PC-3 (cell line): Measurements from ENCODE around the gene IGF1. TPM values are rescaled to one million over a fixed set of nuclear protein-coding genes. Genes with fewer than 3 reads are reported as not detected.

Source experiments
- ATAC-seq: fragments of 200-7000 bp; cut with Tn5 transposase; 2 replicates; pipeline ENCODE4 v1.9.1; 2020; ENCODE audit warnings: mild to moderate bottlenecking, moderate library complexity
- BruUV-seq: library from RNA; stranded (reverse); fragments of 400-500 nt; replicated peaks from 2 replicates; lab custom pipeline; 2021; lab: Mats Ljungman, UMichigan
- CTCF ChIA-PET: fragments of 300-600 bp; sonication (Branson Sonifier 250); formaldehyde crosslinking; loops from one replicate; lab custom pipeline; 2022; ENCODE audit warnings: antibody characterized with exemption; lab: Charles Lee
- POLR2A ChIA-PET: fragments of 300-600 bp; sonication (Branson Sonifier 250); formaldehyde crosslinking; loops from one replicate; lab custom pipeline; 2022; ENCODE audit warnings: antibody characterized with exemption; ENCODE audit not compliant: unreplicated experiment; lab: Charles Lee
- DNase-seq: peaks from one replicate; pipeline ENCODE4 v3.0.0-alpha.2; 2015
- H2AFZ ChIP-seq: fragments of 300-600 bp; sonication (generic); 2 replicates; pipeline ENCODE4 v1.6.0; 2016; ENCODE audit warnings: antibody characterized with exemption, low read length
- H3F3A ChIP-seq: fragments of 300-600 bp; sonication (generic); one replicate; pipeline ENCODE4 v1.6.0; 2017; ENCODE audit warnings: antibody characterized with exemption, low read length, control low read depth, mild to moderate bottlenecking; ENCODE audit not compliant: unreplicated experiment
- H3K27ac ChIP-seq: fragments of 300-600 bp; sonication (generic); 2 replicates; pipeline ENCODE4 v1.5.1; 2016; ENCODE audit warnings: mild to moderate bottlenecking, low read length
- H3K27me3 ChIP-seq: fragments of 300-600 bp; sonication (generic); 2 replicates; pipeline ENCODE4 v1.6.1; 2016; ENCODE audit warnings: low read length, mixed read lengths
- H3K36me3 ChIP-seq: fragments of 300-600 bp; sonication (generic); 2 replicates; pipeline ENCODE4 v1.6.1; 2016; ENCODE audit warnings: low read depth, mixed run types, low read length, mixed read lengths
- H3K4me1 ChIP-seq: fragments of 300-600 bp; sonication (generic); 2 replicates; pipeline ENCODE4 v1.5.1; 2016; ENCODE audit warnings: low read length; ENCODE audit not compliant: insufficient read depth
- H3K4me2 ChIP-seq: fragments of 300-600 bp; sonication (generic); 2 replicates; pipeline ENCODE4 v1.6.0; 2016; ENCODE audit warnings: low read length
- H3K4me3 ChIP-seq: fragments of 300-600 bp; sonication (generic); 2 replicates; pipeline ENCODE4 v1.5.1; 2016; ENCODE audit warnings: mild to moderate bottlenecking, low read length, mixed read lengths
- H3K79me2 ChIP-seq: fragments of 300-600 bp; sonication (generic); 2 replicates; pipeline ENCODE4 v1.6.1; 2017; ENCODE audit warnings: low read length, mixed read lengths
- H3K9ac ChIP-seq: fragments of 300-600 bp; sonication (generic); 2 replicates; pipeline ENCODE4 v1.6.0; 2016; ENCODE audit warnings: mild to moderate bottlenecking, low read length
- H3K9me2 ChIP-seq: fragments of 300-600 bp; sonication (generic); replicated peaks from 2 replicates; pipeline ENCODE4 v1.6.1; 2016; ENCODE audit warnings: mixed run types, low read length, mixed read lengths
- H3K9me3 ChIP-seq: fragments of 300-600 bp; sonication (generic); 2 replicates; pipeline ENCODE4 v1.6.1; 2016; ENCODE audit warnings: low read length, mixed read lengths
- H4K20me1 ChIP-seq: fragments of 300-600 bp; sonication (generic); 2 replicates; pipeline ENCODE4 v1.6.1; 2016; ENCODE audit warnings: low read length, mixed read lengths
- EZH2 ChIP-seq: fragments of 300-600 bp; sonication (generic); IDR thresholded peaks from one replicate; pipeline ENCODE4 v1.6.1; 2017; ENCODE audit warnings: antibody characterized with exemption, mild to moderate bottlenecking, low read length; ENCODE audit not compliant: unreplicated experiment
- EZH2phosphoT487 ChIP-seq: fragments of 300-600 bp; sonication (generic); IDR thresholded peaks from 2 replicates; pipeline ENCODE4 v1.6.1; 2018; ENCODE audit warnings: mild to moderate bottlenecking, antibody characterized with exemption, low read length, borderline replicate concordance
- intact Hi-C: fragments of 100-400 bp; cut with micrococcal nuclease; formaldehyde crosslinking; loops from 2 replicates; pipeline ENCODE4 v1.9.0; 2023
- total RNA-seq: library from RNA; depleted of rRNA; stranded (reverse); fragments of >200 nt; gene quantifications from 2 replicates; pipeline ENCODE4 v1.2.3, GENCODE V29; 2014
- TF ChIP-seq, protein P1 (sequence below): fragments of 300-600 bp; sonication (generic); conservative IDR thresholded peaks from 2 replicates; pipeline ENCODE4 v1.5.1; 2017; ENCODE audit warnings: antibody characterized with exemption, low read depth, mild to moderate bottlenecking, low read length

IGF1 gene
- total RNA-seq, 1 experiment from 2014 or later = not detected

DNA sequence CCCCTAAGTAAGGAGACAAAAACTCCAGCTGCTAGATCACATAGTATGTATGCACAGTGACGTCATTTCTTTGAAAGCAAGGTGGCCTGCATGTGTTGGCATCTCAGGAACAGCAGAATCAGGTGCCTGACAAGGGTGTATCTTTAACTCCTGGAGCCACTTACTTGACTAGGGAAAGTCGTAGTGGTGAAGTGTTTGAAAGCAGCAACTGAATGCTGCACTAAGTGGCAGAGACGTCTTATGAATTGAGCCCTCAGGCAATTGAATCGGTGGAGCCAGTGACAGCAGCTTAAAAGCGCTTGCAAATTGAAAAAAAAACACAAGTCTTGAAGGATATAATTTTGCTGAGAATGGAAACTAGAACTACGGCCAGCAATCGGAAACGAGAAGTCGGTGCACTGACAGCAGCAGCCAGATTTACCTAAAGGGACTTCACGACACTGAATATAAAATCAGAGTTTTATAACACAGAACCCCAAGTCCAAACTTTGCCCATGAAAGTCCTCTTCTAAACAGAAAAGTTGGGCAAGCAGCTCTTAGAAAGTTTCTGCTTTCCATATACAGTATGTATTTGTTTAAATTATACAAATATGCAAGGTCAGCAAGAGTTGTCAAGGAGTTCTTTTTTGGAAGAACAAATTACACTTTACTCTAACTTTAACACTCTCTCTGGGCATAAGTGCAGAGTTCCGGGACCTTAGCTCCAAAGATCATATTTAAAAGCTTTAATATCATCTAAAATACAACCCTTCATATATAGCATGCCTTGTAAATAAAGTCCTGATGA is 1.1 kb downstream of the IGF1 start:
- Histone ChIP-seq H3K4me1 (no peaks in the 10 kb centered on the region), H3K27me3 (0 out of 2 replicates have a peak, but pooled peaks cover 3% of the 10 kb centered on the region), H3K9me2 (no peaks in the 10 kb centered on the region), H3K9ac (no peak overlapping the region), H3F3A (no peaks in the 10 kb centered on the region), H3K4me3 (no peak overlapping the region), H3K27ac (no peak overlapping the region), H2AFZ (no peak overlapping the region), H3K36me3 (no peaks in the 10 kb centered on the region), H3K79me2 (no peaks in the 10 kb centered on the region), H3K9me3 (no peaks in the 10 kb centered on the region), H3K4me2 (no peak overlapping the region), H4K20me1 (no peaks in the 10 kb centered on the region)
- ATAC-seq = no peak
- BruUV-seq = no TSS peak
- DNase-seq = no peak
- intact Hi-C loops = no loop called here
- ChIA-PET CTCF (no interaction called here), POLR2A (no interaction called here)
- TF ChIP-seq, protein P1, sequence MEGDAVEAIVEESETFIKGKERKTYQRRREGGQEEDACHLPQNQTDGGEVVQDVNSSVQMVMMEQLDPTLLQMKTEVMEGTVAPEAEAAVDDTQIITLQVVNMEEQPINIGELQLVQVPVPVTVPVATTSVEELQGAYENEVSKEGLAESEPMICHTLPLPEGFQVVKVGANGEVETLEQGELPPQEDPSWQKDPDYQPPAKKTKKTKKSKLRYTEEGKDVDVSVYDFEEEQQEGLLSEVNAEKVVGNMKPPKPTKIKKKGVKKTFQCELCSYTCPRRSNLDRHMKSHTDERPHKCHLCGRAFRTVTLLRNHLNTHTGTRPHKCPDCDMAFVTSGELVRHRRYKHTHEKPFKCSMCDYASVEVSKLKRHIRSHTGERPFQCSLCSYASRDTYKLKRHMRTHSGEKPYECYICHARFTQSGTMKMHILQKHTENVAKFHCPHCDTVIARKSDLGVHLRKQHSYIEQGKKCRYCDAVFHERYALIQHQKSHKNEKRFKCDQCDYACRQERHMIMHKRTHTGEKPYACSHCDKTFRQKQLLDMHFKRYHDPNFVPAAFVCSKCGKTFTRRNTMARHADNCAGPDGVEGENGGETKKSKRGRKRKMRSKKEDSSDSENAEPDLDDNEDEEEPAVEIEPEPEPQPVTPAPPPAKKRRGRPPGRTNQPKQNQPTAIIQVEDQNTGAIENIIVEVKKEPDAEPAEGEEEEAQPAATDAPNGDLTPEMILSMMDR = no peak
- TF ChIP-seq EZH2phosphoT487 = no peak
- no peak for TF ChIP-seq EZH2

DNA sequence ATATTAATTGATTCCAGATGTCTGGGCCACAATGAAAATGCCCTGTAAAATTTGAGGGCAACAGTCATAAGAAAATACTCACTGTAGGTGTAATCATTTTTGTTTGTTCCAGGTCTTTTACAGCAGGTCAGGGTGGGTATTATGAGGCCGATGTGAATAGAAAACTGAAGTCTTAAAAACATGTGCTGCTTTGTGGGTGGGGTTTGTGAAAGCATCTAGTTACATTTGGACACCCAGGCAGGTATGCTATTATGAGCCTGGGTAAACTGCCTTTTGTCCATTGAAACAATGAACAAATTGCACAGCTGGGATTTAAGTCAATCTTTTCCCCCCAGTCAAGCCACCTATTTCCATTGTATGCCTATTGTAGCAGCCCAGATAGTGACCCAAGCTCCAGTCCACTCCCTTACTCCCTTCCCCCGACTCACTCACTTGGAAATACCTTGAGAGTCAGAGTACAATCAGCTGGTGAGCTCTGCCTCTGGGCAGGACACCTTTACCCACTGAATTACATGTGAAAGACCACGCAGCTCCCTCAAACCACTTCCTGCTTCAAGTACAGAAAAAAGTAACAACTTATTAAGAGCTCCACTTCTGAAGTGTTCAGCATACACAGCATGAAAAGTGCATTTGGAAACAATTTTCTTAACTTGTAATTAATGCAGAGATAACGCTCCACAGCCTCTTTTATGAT is 1.8 kb downstream of the IGF1 start:
- H3K9me3 ChIP-seq = no peaks in the 10 kb centered on the region
- H3K79me2 ChIP-seq = no peaks in the 10 kb centered on the region
- no peaks in the 10 kb centered on the region for H3K9me2 ChIP-seq
- POLR2A ChIA-PET = no interaction called here
- H3K4me3 ChIP-seq = no peak overlapping the region
- H3K27me3 ChIP-seq = 0 out of 2 replicates have a peak, but pooled peaks cover 3% of the 10 kb centered on the region
- no peak overlapping the region for H3K9ac ChIP-seq
- H3K36me3 ChIP-seq = no peaks in the 10 kb centered on the region
- H3K4me1 ChIP-seq = no peaks in the 10 kb centered on the region
- H3K27ac ChIP-seq = no peak overlapping the region
- no peaks in the 10 kb centered on the region for H3F3A ChIP-seq
- no peak overlapping the region for H2AFZ ChIP-seq
- no TSS peak for BruUV-seq
- no peak for TF ChIP-seq EZH2
- TF ChIP-seq EZH2phosphoT487 = no peak
- TF ChIP-seq, protein P1 = no peak
- ATAC-seq = no peak
- H4K20me1 ChIP-seq = no peaks in the 10 kb centered on the region
- H3K4me2 ChIP-seq = no peak overlapping the region
- intact Hi-C loops = no loop called here
- DNase-seq = no peak
- CTCF ChIA-PET = no interaction called here

DNA sequence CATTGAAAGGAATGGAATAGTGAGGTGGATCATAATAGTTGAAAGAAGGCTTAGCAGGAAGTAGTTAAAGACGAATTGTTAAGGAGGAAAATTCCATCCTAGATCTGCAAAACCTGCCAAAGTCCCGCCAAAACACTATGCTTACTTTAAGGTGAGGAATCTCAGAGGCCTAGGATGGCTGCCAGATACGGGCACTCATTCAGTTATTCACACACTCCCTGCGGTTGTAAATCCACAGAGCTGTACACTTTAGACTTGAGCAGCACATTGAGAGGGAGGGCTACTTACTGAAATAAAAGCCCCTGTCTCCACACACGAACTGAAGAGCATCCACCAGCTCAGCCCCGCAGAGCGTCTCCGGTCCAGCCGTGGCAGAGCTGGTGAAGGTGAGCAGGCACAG is 5.0 kb downstream of the IGF1 start:
- no peak overlapping the region for H3K9ac ChIP-seq

More for the DNA sequence above, 5.0 kb downstream of the IGF1 start:
- no peak overlapping the region for H3K4me3 ChIP-seq
- H3K9me2 ChIP-seq = no peaks in the 10 kb centered on the region
- intact Hi-C loops = no loop called here
- no peaks in the 10 kb centered on the region for H3K9me3 ChIP-seq
- no peaks in the 10 kb centered on the region for H4K20me1 ChIP-seq
- ChIA-PET POLR2A (no interaction called here), CTCF (no interaction called here)
- TF ChIP-seq EZH2 (no peak), EZH2phosphoT487 (no peak)
- TF ChIP-seq, protein P1 = no peak
- H3K4me1 ChIP-seq = no peaks in the 10 kb centered on the region
- H3F3A ChIP-seq = no peaks in the 10 kb centered on the region
- BruUV-seq = no TSS peak
- H3K27ac ChIP-seq = no peak overlapping the region
- 0 out of 2 replicates have a peak, but pooled peaks cover 3% of the 10 kb centered on the region for H3K27me3 ChIP-seq
- no peaks in the 10 kb centered on the region for H3K79me2 ChIP-seq
- H3K36me3 ChIP-seq = no peaks in the 10 kb centered on the region
- DNase-seq (no peak), ATAC-seq (no peak)
- no peak overlapping the region for H2AFZ ChIP-seq
- no peak overlapping the region for H3K4me2 ChIP-seq
